HG03575 (cell line): ENCODE measurements around the gene MLEC.
"Not testable (repeated sequence)": the region's sequence is repeated elsewhere in the genome, so short reads cannot be mapped to it uniquely, and the experiment has no call there.

Experiments used
- ATAC-seq: cut with Tn5 transposase; IDR thresholded peaks from one replicate; pipeline ENCODE4 v1.9.1; 2021; ENCODE audit not compliant: unreplicated experiment, insufficient number of reproducible peaks, low FRiP score; ENCODE audit errors: extremely low read depth

The MLEC gene

GRCh38 chr12:120659151-120659525, 27.8 kb upstream of the MLEC start:
- ATAC-seq, result no peak

- no peak for ATAC-seq
These were observed 25.5 kb upstream of the MLEC start for GRCh38 chr12:120661432-120661831.

GRCh38 chr12:120662879-120663278, 24.1 kb upstream of the MLEC start:
- no peak for ATAC-seq

DNA sequence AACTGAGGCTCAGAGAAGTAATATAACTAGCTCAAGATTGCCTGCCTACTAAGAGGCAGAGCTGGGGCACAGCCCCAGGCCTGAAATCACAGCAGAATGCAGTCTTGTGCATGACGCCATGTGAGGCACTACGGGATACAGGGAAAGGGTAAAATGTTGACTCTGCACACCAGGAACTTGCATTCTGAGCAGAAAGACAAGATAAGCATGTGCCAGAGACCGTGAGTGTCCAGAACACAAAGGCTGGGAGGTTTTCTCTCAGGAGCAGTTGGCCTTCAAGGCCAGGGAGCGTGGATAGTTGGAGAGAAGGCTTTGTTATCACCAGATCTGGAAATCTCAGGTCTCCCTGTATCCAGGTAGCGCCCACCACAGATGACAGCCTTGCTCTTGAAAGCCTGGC, 23.2 kb upstream of the MLEC start:
- ATAC-seq, result no peak

- no peak for ATAC-seq
These were observed 20.2 kb upstream of the MLEC start for GRCh38 chr12:120666571-120667390.

DNA sequence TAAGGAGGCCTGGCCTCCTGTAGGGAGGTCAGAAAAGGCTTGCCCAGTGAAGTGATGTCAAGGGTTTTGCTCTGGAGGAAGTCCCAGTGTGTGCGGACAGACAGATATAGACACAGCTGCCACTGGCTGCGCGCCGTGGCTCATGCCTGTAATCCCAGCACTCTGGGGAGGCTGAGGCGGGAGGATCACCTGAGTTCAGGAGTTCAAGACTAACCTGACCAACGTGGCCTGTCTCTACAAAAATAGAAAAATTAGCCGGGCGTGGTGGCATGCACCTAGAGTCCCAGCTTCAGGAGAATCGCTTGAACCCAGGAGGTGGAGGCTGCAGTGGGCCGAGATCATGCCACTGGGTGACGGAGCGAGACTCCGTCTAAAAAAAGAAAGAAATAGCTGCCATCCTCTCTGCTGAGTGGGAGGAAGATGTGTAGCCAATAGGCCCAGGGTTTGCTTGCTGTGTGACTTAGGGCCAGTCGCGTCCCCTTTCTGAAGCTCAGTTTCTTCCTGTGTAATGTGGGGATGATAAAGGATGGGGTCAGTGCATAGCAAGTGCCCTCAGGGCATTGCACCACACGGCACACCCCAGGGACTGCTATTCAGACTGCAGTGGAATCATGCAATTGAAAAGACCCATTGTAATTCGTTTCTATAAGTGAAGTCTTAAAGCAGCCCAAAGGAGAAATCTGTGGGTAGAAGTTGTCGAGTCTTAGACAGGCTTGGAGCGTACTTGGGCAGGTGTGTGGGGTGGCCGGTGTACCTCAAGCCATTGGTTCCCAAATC, 18.7 kb upstream of the MLEC start:
- ATAC-seq, result no peak

DNA sequence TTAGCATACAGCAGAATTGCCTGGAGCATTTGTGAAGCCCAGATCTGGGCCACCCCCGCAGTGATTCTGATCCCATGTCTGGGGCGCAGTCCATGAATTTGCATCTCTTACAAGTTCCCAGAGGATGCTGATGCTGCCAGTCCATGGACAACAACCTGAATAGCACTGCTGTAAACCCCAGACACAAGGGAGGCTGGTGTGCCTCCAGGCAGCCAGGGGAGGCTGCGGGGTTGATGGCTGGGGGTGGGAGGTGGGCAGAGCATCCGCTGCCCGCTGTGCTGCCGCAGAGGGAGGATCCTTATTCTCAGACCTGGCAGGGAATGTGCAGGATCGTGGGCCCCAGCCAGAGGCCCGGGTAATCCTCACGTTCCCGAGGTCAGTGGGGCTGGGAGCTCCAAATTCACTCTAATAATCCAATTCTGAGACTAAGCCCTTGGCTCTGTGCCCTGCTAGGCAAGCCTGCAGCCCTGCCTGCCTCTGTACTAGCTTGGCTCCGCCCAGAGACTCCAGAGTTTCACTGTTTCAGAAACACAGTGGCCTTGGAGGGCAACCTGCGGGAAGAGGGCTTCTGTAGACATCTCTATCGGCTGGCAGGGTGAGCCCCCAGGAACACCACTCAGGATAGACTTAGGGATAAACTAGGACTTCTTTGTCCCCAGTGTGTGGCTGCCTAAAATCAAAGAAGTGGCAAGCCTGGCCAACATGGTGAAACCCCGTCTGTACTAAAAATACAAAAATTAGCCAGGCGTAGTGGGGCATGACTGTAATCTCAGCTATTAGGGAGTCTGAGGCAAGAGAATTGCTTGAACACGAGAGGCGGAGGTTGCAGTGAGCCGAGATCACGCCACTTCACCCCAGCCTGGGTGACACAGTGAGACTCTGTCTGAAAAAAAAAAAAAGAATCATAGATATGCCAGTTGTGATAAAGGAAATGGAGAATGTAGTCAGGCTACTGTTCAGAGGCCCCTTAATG, 17.8 kb upstream of the MLEC start:
- ATAC-seq, result no peak

- not testable (repeated sequence) for ATAC-seq
These were observed 16.7 kb upstream of the MLEC start for GRCh38 chr12:120670237-120670636.

GRCh38 chr12:120670667-120671066, 16.3 kb upstream of the MLEC start:
- ATAC-seq, result no peak

DNA sequence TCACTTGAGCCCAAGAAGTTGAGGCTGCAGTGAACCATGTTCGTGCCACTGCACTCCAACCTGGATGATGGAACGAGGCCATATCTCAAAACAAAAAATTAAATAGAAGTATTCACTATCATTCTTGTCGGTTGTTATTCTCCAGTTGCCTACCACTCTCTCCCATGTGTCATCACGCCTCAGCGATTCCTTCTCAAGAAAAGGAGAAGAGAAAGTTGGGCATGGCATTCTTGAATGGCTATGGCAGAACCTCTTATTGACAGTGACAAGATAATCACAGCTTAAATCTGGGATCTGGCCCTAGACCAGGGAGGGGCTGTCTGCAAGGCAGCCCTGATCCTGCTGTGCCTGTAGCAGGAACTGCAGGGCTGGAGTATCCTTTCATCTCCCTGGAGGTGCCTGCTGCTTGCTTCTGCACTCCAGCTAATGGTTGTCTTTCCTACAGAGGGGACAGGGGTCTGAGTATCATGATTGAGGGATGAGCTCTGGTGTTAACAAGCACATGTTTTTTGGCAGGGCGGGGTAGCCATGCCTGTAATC, 12.8 kb upstream of the MLEC start:
- no peak for ATAC-seq

DNA sequence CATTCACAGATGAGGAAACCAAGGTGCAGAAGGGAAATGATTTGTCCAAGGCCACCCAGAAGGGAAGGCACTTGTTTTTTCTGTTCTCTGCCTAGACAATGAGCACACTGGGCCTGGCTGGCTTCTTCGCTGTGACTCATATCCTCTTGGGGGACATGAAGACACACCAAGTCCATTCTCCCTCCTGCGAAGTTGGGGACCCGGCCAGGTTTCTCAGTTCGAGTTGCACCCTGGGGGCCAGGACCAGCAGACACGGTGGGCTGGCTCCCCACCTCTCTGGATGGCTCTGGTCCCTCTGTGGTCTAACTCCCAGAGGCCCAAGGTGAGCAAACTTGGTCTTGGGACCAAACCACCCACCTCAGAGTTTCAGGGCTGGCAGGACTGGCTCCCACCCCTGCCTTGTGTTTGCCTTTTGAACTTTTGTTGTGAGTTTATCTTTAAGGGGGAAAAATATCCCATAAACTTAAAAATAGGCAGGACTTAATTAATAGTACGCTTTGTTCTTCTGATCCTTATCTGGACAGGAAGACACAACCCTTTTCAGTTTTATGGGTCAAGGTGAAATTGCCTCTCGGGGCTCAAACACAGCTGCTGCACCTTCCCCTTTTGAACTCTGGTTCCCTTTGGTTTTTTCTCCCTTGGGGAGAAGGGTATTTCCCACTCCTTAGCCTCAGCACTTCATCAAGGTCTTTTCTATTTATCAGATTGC, 9.0 kb upstream of the MLEC start:
- ATAC-seq, result no peak

DNA sequence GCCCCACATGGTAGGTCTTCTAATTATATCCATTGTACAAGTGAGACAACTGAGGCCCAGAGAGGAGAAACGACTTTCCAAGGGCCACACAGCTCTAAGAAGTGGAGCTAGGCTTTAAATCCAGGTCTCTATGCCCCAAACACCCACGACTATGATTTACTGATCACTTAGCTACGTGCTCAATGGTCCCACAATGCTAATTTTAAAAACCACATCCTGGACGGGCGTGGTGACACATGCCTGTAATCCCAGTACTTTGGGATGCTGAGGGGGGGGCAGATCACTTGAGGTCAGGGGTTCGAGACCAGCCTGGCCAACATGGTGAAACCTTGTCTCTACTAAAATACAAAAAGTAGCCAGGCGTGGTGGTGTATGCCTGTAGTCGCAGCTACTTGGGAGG, 8.4 kb upstream of the MLEC start:
- ATAC-seq, result no peak

- ATAC-seq, result no peak
These were observed 6.7 kb upstream of the MLEC start for GRCh38 chr12:120680165-120680738.

- no peak for ATAC-seq
These were observed 2.4 kb upstream of the MLEC start for GRCh38 chr12:120684523-120684932.

- ATAC-seq, result no peak
These were observed 1.4 kb upstream of the MLEC start for GRCh38 chr12:120685522-120685921.

DNA sequence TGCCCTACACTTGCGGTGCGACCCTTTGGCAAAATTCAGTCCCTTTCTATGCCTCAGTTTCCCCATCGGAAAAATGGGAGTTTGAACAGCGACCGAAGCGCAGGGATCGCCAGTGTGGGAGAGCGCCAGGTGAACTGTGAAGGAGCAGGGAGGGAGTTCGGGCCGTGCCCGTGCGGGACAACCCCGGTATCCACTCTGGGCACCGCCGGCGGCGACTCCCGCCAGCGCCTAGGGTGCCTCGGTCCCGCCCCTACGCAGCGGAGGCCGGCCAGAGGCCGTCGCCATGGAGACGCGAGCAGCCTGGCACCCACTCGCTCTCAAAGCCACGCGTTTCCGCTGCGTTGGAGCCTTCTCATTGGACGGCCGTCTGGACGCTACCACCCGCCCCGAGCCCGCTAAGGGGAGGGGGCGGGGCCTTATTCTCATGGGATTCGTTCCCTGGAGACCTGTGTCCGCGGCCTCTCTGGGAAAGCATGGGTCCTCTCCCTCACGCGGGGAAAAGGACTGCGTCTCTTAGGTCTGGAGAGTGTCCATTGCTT, 729 bp upstream of the MLEC start:
- ATAC-seq, result peak; percentile 25

- no peak for ATAC-seq
These were observed 785 bp downstream of the MLEC start for GRCh38 chr12:120687578-120688289.
